HG03432 (cell line): ENCODE measurements around the gene C11orf58.

Source experiments
- ATAC-seq: cut with Tn5 transposase; IDR thresholded peaks from one replicate; pipeline ENCODE4 v1.9.1; 2021; ENCODE audit warnings: mild to moderate bottlenecking, moderate library complexity; ENCODE audit not compliant: unreplicated experiment

C11orf58 gene

DNA sequence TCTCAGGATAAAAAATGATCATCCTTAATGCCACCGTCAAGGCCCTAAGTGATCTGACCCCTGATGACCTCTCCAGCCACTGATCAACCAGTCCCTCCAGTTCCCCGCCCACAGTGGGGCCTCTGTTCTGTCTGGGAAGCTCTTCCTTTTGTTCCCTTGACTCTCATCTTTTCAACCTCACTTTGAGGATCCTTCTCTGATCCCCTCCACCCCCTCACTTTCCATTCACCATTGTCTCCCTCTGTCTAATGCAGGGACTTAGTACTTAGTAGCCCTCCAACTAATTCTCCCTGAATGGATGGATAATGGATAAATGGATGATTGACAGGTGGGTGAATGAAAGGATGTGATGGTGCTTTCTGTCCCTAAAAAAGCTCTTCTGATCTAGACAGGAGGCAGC, 45.6 kb downstream of the C11orf58 start:
- no peak for ATAC-seq

DNA sequence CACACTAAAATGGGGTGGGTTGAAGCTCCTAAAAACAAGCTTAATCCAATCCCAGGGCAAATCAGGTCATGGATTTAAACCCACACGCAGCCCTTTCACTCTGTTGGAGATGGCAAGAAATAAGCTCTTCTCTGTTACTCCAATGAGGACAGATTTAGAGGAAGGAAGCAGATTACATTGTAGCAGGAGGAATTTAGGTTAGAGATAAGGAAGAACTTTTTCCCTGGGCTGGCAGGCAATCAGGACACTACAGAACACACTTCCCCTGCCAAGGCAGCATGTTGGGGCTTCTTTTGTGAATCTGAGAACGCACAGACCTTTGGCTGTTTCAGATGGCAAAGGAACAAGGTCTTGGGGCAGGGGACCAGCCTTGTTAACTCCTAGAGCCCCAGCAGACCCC, 46.2 kb downstream of the C11orf58 start:
- ATAC-seq, result no peak

DNA sequence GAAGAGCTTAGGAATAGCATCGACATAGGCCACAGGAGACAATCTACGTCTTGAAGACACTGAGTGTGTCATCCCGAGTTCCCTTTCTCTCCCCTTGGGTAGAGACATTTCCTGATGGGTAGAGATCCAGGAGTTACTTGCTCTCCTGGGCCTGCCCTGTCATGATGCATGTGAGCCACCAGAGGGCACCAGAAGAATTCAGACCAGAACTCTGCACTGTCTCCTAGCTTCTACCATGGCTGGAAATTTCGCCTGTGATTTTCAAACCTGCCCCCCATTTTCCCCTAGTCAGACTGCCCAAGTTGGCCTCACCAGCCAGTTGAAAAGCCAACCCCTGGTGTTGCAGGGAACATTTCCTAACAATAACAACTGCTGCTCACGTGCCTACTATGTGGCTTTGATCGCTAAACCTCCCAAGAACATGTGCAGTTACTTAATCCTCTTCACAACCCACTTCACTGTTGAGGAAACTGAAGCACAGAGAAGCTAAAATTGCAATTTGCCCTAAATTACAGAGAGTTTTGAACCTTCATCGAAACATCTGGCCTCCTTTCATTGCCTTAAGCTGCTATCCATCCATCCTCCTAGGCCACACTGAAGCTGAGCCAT, 47.2 kb downstream of the C11orf58 start:
- ATAC-seq, result peak; percentile 76

GRCh38 chr11:16786131-16786530, 47.7 kb downstream of the C11orf58 start:
- ATAC-seq, result no peak

DNA sequence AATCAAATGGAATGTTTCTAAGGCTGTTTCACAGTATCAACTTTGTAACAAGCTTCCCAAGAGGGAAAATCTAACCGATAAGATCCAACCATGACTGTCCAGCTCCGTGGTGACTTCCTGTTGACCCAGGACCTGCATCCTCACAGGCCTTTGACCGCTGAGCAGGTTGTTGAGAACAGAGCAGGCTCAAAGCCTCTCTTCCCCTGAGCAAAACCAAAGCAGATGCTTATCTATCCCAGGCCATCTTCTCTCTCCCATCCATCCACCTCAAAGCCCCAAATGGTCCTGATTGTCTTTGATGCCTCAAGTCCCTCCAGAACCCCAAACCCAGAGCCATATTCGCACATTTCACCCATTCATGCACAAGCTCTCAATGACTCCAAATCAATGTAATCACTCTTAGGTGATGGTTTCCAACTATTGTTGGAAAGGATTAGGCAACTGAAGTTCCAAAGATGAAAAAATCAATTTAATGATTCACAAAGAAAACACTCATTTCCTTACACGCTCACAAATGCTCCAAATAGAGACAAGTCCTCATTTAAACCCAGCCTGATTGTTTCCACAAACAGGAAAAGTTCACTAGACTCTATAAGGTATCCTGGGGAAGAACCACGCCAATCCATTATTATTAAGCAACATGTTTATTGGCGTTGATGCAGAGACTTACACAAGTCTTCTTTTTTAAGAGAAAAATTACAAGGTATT, 48.7 kb downstream of the C11orf58 start:
- no peak for ATAC-seq

- peak; percentile 74 for ATAC-seq
These were observed 50.0 kb downstream of the C11orf58 start for GRCh38 chr11:16788141-16789062.

DNA sequence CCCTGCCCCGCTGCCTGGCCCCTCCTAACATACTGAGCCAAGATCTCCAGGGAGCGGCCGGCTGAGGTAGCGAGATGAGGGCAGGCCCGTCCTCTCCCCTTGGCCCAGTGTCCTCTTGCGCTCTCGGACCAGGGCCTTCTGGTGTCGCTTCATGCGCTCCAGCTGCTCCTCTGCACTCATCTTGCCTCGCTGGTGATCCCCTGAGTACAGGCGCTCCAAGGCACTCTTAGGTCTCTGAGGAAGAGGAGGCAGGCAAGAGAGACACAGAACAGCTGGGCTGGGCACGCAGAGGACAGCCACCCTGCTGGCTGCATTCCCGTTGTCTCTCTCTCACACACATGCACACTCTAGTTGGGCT, 50.6 kb downstream of the C11orf58 start:
- no peak for ATAC-seq

GRCh38 chr11:16789560-16790485, 51.4 kb downstream of the C11orf58 start:
- no peak for ATAC-seq

- no peak for ATAC-seq
These were observed 52.2 kb downstream of the C11orf58 start for GRCh38 chr11:16790486-16791190.

DNA sequence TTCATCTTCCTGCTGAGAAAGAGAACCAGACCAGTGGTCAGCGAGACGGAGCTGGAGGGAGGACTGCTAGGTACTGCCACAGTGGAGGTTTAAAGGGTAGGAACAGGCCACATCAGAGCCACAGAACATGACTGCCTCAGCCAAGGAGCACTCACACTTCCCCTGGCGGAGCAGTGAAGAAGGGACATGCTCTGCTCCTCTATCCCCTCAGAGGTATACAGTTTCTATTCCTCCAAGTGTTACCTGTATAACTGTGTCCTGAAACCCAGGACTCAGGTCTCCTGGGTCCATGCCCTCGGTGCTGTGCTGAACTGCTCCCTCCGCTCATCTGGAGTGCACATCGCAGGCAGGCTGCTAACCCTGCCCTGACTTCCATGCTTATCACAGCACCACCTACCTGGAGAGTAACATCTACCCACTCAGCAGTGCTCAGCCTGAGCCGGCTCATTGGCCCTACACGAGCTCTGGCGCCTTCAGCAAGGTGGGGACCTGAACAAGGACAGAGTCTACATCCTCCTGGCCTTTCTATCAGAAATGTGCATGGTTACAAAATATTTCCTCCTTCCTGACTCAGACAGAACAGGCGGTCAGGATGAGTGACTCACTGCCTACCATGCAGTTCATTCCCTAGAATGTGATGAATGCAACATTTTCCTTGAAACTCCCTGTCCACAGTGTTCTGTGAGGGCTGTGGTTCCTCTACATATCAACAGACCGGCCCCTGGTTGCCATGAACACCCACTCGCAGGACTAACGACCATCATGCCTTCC, 52.9 kb downstream of the C11orf58 start:
- no peak for ATAC-seq

- no peak for ATAC-seq
These were observed 54.0 kb downstream of the C11orf58 start for GRCh38 chr11:16792426-16792825.

DNA sequence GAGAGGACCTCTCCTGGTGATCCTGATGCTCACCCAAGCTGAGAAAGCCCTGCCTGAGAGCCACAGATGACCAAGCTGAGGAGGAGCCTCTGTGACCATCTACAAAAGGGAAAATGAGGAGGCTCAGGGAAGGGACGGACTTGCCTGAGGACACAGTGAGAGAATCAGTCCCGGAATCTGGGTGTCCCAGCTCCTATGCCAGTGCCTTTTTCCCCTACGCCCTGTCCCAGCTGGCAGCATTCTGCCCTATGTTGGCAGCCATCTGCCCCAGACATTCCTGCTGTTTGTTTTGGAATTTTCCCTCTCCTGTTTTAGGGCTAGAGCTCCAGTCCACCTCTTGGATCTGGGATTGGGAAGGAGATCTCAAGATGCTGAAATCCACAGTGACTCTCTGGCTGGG, 54.6 kb downstream of the C11orf58 start:
- ATAC-seq, result no peak

GRCh38 chr11:16793511-16793910, 55.1 kb downstream of the C11orf58 start:
- no peak for ATAC-seq

DNA sequence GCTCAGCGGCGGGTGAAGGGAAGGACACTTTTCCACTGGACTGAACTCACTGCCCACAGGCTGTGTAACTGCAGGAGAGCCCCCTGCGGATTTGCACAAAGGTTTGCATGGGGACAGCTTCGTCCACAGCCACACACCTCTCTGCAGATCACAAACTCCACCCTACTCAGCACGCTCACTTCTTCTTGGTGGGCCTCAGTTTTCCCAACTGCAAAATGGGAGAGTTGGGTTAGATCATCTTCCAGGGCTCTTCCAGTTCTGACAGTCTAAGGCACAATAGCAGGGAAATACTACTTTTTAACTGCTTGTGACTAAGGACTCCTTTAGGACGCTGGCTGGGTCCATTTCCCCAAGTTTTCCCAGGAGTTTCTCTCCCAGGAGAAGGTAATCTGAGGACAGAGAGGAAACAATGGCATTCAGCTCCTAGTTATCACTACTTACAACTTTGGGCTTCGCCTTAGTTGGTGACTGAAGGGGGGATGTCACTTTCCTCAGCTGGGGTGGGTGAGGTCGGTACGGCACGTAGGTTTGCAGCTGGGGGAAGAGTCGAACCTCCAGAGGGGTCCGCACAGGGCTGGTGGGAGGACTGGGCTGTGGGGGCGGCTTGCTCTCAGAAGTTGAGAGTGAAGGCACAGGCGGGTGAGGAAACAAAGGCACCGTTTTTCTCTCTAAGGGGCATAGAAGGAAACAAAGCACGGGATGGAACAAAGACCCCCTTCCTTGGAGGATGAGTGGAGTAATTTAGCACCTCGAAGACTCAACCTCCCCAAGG, 55.8 kb downstream of the C11orf58 start:
- ATAC-seq, result no peak

- ATAC-seq, result no peak
These were observed 56.7 kb downstream of the C11orf58 start for GRCh38 chr11:16795146-16795545.

- no peak for ATAC-seq
These were observed 57.9 kb downstream of the C11orf58 start for GRCh38 chr11:16796311-16796710.

GRCh38 chr11:16797776-16798175, 59.3 kb downstream of the C11orf58 start:
- ATAC-seq, result no peak

DNA sequence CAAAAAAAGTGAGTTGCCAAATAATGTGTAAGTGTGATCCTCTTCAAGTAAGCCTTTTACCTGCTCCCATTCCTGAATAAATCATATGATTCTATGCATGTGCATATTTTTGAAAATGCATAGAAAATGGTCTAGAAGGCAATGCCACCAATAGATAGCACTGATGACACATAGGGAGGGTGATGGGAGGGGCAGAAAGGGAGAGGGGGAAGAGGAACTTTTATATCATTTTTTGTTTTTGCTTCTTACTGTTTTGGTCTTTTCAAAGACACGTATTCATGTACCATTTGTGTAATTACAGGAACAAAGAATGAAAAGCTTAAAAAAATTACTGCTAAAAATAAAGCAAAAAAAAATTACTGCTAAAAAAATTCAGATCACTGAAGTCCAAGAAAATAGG, 60.8 kb downstream of the C11orf58 start:
- no peak for ATAC-seq

DNA sequence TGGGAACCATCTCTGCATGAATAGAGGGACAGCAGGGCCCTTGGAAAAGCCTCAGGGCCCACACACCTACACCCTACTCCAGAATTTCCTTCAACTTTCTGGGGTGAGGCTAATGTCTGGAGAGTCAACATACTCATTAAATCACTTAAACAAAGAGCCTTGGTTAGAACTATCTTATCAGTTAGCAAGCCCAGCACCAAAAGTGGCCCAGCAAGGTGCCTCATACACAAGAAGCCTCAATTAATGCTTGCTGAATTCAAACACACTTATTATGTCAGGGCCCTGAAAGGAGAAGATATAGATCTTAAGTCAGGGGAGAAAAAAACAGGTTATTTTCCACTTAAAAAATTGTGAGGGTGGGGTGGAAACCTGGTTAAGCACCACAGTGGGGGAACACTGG, 61.4 kb downstream of the C11orf58 start:
- ATAC-seq, result no peak
